PC-3 (cell line): Measurements from ENCODE around the gene SCD5. TPM values are rescaled to one million over a fixed set of nuclear protein-coding genes. Genes with fewer than 3 reads are reported as not detected.
A peak's percentile ranks its signal among the peaks of the same experiment; 100 is the strongest.
"Not testable (repeated sequence)": the region's sequence is repeated elsewhere in the genome, so short reads cannot be mapped to it uniquely, and the experiment has no call there.

Experiments used
- ATAC-seq: fragments of 200-7000 bp; cut with Tn5 transposase; 2 replicates; pipeline ENCODE4 v1.9.1; 2020; ENCODE audit warnings: mild to moderate bottlenecking, moderate library complexity
- BruUV-seq: library from RNA; stranded (reverse); fragments of 400-500 nt; replicated peaks from 2 replicates; lab custom pipeline; 2021; lab: Mats Ljungman, UMichigan
- CTCF ChIA-PET: fragments of 300-600 bp; sonication (Branson Sonifier 250); formaldehyde crosslinking; loops from one replicate; lab custom pipeline; 2022; ENCODE audit warnings: antibody characterized with exemption; lab: Charles Lee
- POLR2A ChIA-PET: fragments of 300-600 bp; sonication (Branson Sonifier 250); formaldehyde crosslinking; loops from one replicate; lab custom pipeline; 2022; ENCODE audit warnings: antibody characterized with exemption; ENCODE audit not compliant: unreplicated experiment; lab: Charles Lee
- DNase-seq: peaks from one replicate; pipeline ENCODE4 v3.0.0-alpha.2; 2015
- H2AFZ ChIP-seq: fragments of 300-600 bp; sonication (generic); 2 replicates; pipeline ENCODE4 v1.6.0; 2016; ENCODE audit warnings: antibody characterized with exemption, low read length
- H3F3A ChIP-seq: fragments of 300-600 bp; sonication (generic); one replicate; pipeline ENCODE4 v1.6.0; 2017; ENCODE audit warnings: antibody characterized with exemption, low read length, control low read depth, mild to moderate bottlenecking; ENCODE audit not compliant: unreplicated experiment
- H3K27ac ChIP-seq: fragments of 300-600 bp; sonication (generic); 2 replicates; pipeline ENCODE4 v1.5.1; 2016; ENCODE audit warnings: mild to moderate bottlenecking, low read length
- H3K27me3 ChIP-seq: fragments of 300-600 bp; sonication (generic); 2 replicates; pipeline ENCODE4 v1.6.1; 2016; ENCODE audit warnings: low read length, mixed read lengths
- H3K36me3 ChIP-seq: fragments of 300-600 bp; sonication (generic); 2 replicates; pipeline ENCODE4 v1.6.1; 2016; ENCODE audit warnings: low read depth, mixed run types, low read length, mixed read lengths
- H3K4me1 ChIP-seq: fragments of 300-600 bp; sonication (generic); 2 replicates; pipeline ENCODE4 v1.5.1; 2016; ENCODE audit warnings: low read length; ENCODE audit not compliant: insufficient read depth
- H3K4me2 ChIP-seq: fragments of 300-600 bp; sonication (generic); 2 replicates; pipeline ENCODE4 v1.6.0; 2016; ENCODE audit warnings: low read length
- H3K4me3 ChIP-seq: fragments of 300-600 bp; sonication (generic); 2 replicates; pipeline ENCODE4 v1.5.1; 2016; ENCODE audit warnings: mild to moderate bottlenecking, low read length, mixed read lengths
- H3K79me2 ChIP-seq: fragments of 300-600 bp; sonication (generic); 2 replicates; pipeline ENCODE4 v1.6.1; 2017; ENCODE audit warnings: low read length, mixed read lengths
- H3K9ac ChIP-seq: fragments of 300-600 bp; sonication (generic); 2 replicates; pipeline ENCODE4 v1.6.0; 2016; ENCODE audit warnings: mild to moderate bottlenecking, low read length
- H3K9me2 ChIP-seq: fragments of 300-600 bp; sonication (generic); replicated peaks from 2 replicates; pipeline ENCODE4 v1.6.1; 2016; ENCODE audit warnings: mixed run types, low read length, mixed read lengths
- H3K9me3 ChIP-seq: fragments of 300-600 bp; sonication (generic); 2 replicates; pipeline ENCODE4 v1.6.1; 2016; ENCODE audit warnings: low read length, mixed read lengths
- H4K20me1 ChIP-seq: fragments of 300-600 bp; sonication (generic); 2 replicates; pipeline ENCODE4 v1.6.1; 2016; ENCODE audit warnings: low read length, mixed read lengths
- CTCF ChIP-seq: fragments of 300-600 bp; sonication (generic); conservative IDR thresholded peaks from 2 replicates; pipeline ENCODE4 v1.5.1; 2017; ENCODE audit warnings: antibody characterized with exemption, low read depth, mild to moderate bottlenecking, low read length
- EZH2 ChIP-seq: fragments of 300-600 bp; sonication (generic); IDR thresholded peaks from one replicate; pipeline ENCODE4 v1.6.1; 2017; ENCODE audit warnings: antibody characterized with exemption, mild to moderate bottlenecking, low read length; ENCODE audit not compliant: unreplicated experiment
- EZH2phosphoT487 ChIP-seq: fragments of 300-600 bp; sonication (generic); IDR thresholded peaks from 2 replicates; pipeline ENCODE4 v1.6.1; 2018; ENCODE audit warnings: mild to moderate bottlenecking, antibody characterized with exemption, low read length, borderline replicate concordance
- intact Hi-C: fragments of 100-400 bp; cut with micrococcal nuclease; formaldehyde crosslinking; loops from 2 replicates; pipeline ENCODE4 v1.9.0; 2023
- total RNA-seq: library from RNA; depleted of rRNA; stranded (reverse); fragments of >200 nt; gene quantifications from 2 replicates; pipeline ENCODE4 v1.2.3, GENCODE V29; 2014

The SCD5 gene
- total RNA-seq, 1 experiment from 2014 or later = 3.8 TPM

DNA sequence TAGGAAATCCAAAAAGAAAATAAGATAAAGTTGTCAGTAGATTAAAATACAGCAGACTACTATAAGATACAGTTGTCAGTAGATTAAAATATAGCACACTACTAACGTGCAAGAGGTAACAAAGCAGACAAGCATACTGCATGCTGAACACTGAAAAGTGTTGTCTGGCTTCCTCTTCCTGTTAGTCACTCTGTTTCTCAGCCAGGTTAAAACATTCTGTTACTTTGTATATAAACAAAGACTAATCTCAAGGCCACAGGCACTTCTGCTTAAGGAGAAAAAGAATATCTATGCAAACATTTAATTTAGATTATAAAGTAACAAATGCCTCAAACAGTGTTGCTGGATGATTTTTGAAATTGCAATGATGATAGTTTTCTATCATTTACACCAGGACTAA lies 41.0 kb upstream of the SCD5 start:
- ChIA-PET POLR2A (no interaction called here), CTCF (no interaction called here)
- Histone ChIP-seq H3K36me3 (peaks cover 24% of the 10 kb centered on the region), H3K27ac (no peak overlapping the region), H3K9ac (no peak overlapping the region), H3F3A (no peaks in the 10 kb centered on the region), H3K4me2 (no peak overlapping the region), H3K4me1 (no peaks in the 10 kb centered on the region), H2AFZ (no peak overlapping the region), H3K27me3 (no peaks in the 10 kb centered on the region), H3K9me3 (no peaks in the 10 kb centered on the region), H4K20me1 (no peaks in the 10 kb centered on the region), H3K9me2 (no peaks in the 10 kb centered on the region), H3K79me2 (no peaks in the 10 kb centered on the region), H3K4me3 (no peak overlapping the region)
- no TSS peak for BruUV-seq
- ATAC-seq (peak; percentile 24; the same call in 1 of the 2 replicates), DNase-seq (no peak)
- no peak for TF ChIP-seq EZH2phosphoT487
- no peak for TF ChIP-seq EZH2
- no peak for TF ChIP-seq CTCF
- intact Hi-C loops = no loop called here

DNA sequence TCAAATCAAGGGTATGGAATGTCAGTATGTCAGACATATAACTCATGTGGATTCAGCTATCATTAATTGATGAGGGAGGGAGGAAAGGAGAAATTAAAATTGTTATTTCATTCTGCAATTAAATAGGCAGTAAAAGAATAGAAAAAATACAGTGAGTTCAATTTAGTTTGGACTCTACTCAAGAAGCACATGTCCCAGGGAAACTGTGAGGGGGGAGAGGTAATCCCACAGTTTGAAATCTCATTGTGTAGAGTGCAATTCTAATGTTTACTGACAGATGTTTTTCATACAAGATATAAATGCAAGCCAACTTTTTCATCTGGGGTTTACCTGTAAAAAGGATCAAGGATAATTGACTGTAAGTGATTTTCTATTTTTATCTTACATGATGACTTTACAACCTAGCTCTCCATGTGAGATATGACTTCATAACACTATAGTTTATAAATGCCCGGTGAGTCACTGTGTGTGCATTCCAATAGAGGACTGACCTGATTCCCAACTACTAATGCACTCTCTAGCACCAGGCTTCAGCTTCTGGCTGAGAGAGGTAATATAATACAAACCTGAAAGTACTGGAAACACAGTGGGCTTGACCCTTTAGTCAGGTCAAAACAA lies 35.2 kb upstream of the SCD5 start:
- Histone ChIP-seq H3K4me1 (peaks cover 9% of the 10 kb centered on the region), H3K79me2 (no peaks in the 10 kb centered on the region), H3F3A (no peaks in the 10 kb centered on the region), H3K27ac (no peak overlapping the region), H3K9me3 (no peaks in the 10 kb centered on the region), H3K4me3 (no peak overlapping the region), H4K20me1 (no peaks in the 10 kb centered on the region), H3K9me2 (no peaks in the 10 kb centered on the region), H3K9ac (no peak overlapping the region), H3K27me3 (no peaks in the 10 kb centered on the region), H3K4me2 (no peak overlapping the region), H2AFZ (no peak overlapping the region), H3K36me3 (peaks cover 9% of the 10 kb centered on the region)
- BruUV-seq = no TSS peak
- TF ChIP-seq EZH2 (no peak), EZH2phosphoT487 (no peak), CTCF (no peak)
- ChIA-PET POLR2A (no interaction called here), CTCF (interaction anchor here (0.6 kb wide), 1 partner anchor 12 kb away, joined by 4 read pairs; no protein-coding TSS in a partner anchor)
- intact Hi-C loops = no loop called here
- DNase-seq = peak; percentile 68
- ATAC-seq = peak; percentile 82

- H3K9me3 ChIP-seq, DNase-seq, H2AFZ ChIP-seq, H4K20me1 ChIP-seq, CTCF ChIA-PET, H3K9ac ChIP-seq, H3K27me3 ChIP-seq, ATAC-seq, H3K4me3 ChIP-seq, H3K4me1 ChIP-seq, H3F3A ChIP-seq, H3K79me2 ChIP-seq, H3K27ac ChIP-seq, intact Hi-C loops, H3K9me2 ChIP-seq, BruUV-seq, H3K4me2 ChIP-seq, POLR2A ChIA-PET: not testable (repeated sequence)
- H3K36me3 ChIP-seq = peaks cover 13% of the 10 kb centered on the region
These were observed 34.5 kb upstream of the SCD5 start for GRCh38 chr4:82833060-82833459.
